Esophagus muscularis mucosa (tissue), 3 donors: ENCODE results near the gene ZFYVE1.

Experiments used
- POLR2A ChIP-seq: fragments of 450-650 bp; IDR thresholded peaks from one replicate; pipeline ENCODE4 v1.6.1; 2017; ENCODE audit warnings: antibody characterized with exemption, moderate library complexity, mild to moderate bottlenecking, low read depth
- POLR2AphosphoS5 ChIP-seq, 2 donors: sonication (generic); formaldehyde crosslinking; IDR thresholded peaks; one replicate each; pipeline ENCODE4 v1.6.1; 2017; ENCODE audit warnings: antibody characterized with exemption in 2 of 2
- TF ChIP-seq, protein P1 (sequence below), 3 experiments: fragments of 200-600 bp in 2 of 3; fragments of 450-650 bp in 1 of 3; sonication (generic) in 2 of 3; IDR thresholded peaks; one replicate each; pipeline ENCODE4 v1.5.1; 2017 to 2019; ENCODE audit warnings: antibody characterized with exemption in 3 of 3, mild to moderate bottlenecking in 2 of 3, moderate library complexity in 1 of 3

DNA sequence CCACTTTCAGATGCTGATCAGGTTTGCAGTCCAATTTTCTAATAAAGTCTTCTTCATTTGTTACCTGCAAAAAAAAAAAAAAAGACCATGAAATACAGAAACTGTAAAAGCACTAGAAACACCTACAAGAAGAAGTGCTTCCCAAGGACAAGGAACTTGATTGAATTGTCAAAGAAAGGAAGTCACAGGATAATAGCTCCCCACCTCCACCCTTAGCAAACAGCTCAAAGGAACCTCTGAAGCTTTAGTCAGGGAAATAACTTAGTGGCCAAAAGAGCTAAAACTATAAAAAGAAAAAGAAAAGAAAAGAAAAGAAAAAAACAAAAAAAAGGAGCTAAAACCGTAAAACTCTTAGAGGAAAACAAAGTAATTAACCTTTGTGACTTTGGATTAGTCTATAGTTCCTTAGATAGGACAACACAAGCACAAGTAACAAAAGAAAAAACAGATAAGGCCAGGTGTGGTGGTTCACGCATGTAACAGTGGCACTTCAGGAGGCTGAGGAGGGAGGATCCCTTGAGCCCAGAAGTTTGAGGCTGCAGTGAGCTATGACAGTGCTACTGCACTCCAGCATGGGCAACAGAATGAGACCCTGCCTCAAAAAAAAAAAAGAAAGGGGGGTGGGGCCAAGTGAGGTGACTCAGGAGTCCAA is 28.5 kb downstream of the ZFYVE1 start:
- TF ChIP-seq POLR2AphosphoS5 (IDR thresholded peaks at IDR 0.05) = no peak
- TF ChIP-seq, protein P1, sequence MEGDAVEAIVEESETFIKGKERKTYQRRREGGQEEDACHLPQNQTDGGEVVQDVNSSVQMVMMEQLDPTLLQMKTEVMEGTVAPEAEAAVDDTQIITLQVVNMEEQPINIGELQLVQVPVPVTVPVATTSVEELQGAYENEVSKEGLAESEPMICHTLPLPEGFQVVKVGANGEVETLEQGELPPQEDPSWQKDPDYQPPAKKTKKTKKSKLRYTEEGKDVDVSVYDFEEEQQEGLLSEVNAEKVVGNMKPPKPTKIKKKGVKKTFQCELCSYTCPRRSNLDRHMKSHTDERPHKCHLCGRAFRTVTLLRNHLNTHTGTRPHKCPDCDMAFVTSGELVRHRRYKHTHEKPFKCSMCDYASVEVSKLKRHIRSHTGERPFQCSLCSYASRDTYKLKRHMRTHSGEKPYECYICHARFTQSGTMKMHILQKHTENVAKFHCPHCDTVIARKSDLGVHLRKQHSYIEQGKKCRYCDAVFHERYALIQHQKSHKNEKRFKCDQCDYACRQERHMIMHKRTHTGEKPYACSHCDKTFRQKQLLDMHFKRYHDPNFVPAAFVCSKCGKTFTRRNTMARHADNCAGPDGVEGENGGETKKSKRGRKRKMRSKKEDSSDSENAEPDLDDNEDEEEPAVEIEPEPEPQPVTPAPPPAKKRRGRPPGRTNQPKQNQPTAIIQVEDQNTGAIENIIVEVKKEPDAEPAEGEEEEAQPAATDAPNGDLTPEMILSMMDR (IDR thresholded peaks at IDR 0.05) = no peak
- no peak for TF ChIP-seq POLR2A
